Lung (tissue), 12 donors: ENCODE measurements around the gene MSH3. TPM values are rescaled to one million over a fixed set of nuclear protein-coding genes. Genes with fewer than 3 reads are reported as not detected.

ENCODE experiments used
- ATAC-seq: fragments of 200-7000 bp; cut with Tn5 transposase; one replicate; pipeline ENCODE4 v1.9.1; 2020; ENCODE audit warnings: moderate number of reproducible peaks; ENCODE audit not compliant: insufficient read depth, low FRiP score
- DNase-seq, 3 donors: peaks; one replicate each; pipeline ENCODE4 v3.0.0-alpha.2; 2013 to 2017
- H3K27ac ChIP-seq, 2 donors: one replicate each; pipeline ENCODE4 v1.5.1; 2013; ENCODE audit warnings: mild to moderate bottlenecking in 2 of 2, moderate library complexity in 2 of 2, control low read depth in 1 of 2, inconsistent platforms in 1 of 2, low read depth in 1 of 2, low read length in 1 of 2
- H3K27me3 ChIP-seq, 3 donors: one replicate each; pipeline ENCODE4 v1.5.1; 2013; ENCODE audit warnings: low read length in 2 of 3; ENCODE audit not compliant: control insufficient read depth in 3 of 3, insufficient read depth in 3 of 3
- H3K36me3 ChIP-seq, 4 donors: one replicate each; pipeline ENCODE4 v1.5.1; 2013; ENCODE audit warnings: low read length in 4 of 4, mild to moderate bottlenecking in 1 of 4, moderate library complexity in 1 of 4; ENCODE audit not compliant: control insufficient read depth in 4 of 4, insufficient read depth in 4 of 4
- H3K4me1 ChIP-seq, 5 donors: one replicate each; pipeline ENCODE4 v1.5.1; 2013; ENCODE audit warnings: low read length in 5 of 5, mild to moderate bottlenecking in 2 of 5, moderate library complexity in 1 of 5; ENCODE audit not compliant: control insufficient read depth in 5 of 5, insufficient read depth in 5 of 5
- H3K4me3 ChIP-seq: one replicate; pipeline ENCODE4 v1.5.1; 2013; ENCODE audit warnings: mild to moderate bottlenecking, control low read depth, moderate library complexity
- H3K9ac ChIP-seq, 2 donors: one replicate each; pipeline ENCODE4 v1.5.1; 2013; ENCODE audit warnings: low read length in 2 of 2, control low read depth in 1 of 2; ENCODE audit not compliant: insufficient read depth in 1 of 2
- H3K9me3 ChIP-seq, 4 donors: one replicate each; pipeline ENCODE4 v1.5.1; 2013; ENCODE audit warnings: low read length in 3 of 4, mild to moderate bottlenecking in 1 of 4, moderate library complexity in 1 of 4; ENCODE audit not compliant: control insufficient read depth in 4 of 4, insufficient read depth in 3 of 4
- CTCF ChIP-seq: IDR thresholded peaks from 2 replicates; pipeline ENCODE4 v1.5.1; 2012; ENCODE audit warnings: mild to moderate bottlenecking; ENCODE audit errors: control extremely low read depth, extremely low read depth
- WGBS, 2 donors: extraction: QIAGEN DNeasy Blood & Tissue Kit; methylation state at CpG; one replicate each; pipeline ENCODE4 v1.1.7; 2013; 5-methylcytosine and 5-hydroxymethylcytosine counted together
- polyA plus RNA-seq, 2 donors: library from polyadenylated mRNA; stranded (reverse); fragments of 200-250 nt; gene quantifications; one replicate each; pipeline ENCODE4 v1.2.1, GENCODE V29; 2013
- total RNA-seq, 2 donors: library from RNA; depleted of rRNA in 1 of 2; stranded (reverse); fragments of >200 nt in 1 of 2; gene quantifications; one replicate each; pipeline ENCODE4 v1.2.1, GENCODE V29; 2014 to 2021
- donor health status: control.
- donor health status: control.
- donor health status: Bipolar disorder and iron deficiency.
- donor health status: healthy.
- donor health status: DM: yes; HTN: yes; CAD: no.

The MSH3 gene
- total and polyA plus RNA-seq, 4 donors: 2.8 to 29.0 (median 9.6) TPM

DNA sequence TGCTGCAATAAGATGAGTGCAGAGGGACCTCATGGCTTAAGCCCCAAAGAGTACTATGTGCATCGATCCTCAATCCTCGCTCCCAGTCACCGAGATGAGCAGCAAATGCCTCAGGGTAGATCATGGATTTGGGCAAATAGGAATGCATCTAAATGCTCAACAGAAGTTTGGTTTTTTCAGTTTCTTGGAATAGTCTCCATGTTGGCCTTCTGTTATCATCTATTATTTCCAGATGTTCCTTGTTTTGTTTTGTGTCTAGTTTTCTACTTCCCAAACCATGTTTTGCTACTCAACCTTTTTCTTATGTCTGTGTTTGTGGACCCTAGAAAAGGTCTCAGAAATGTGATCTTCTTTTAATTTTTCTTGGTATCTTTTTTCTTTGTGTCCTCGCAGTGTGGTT, 262.2 kb downstream of the MSH3 start:
- no peak for ATAC-seq
- Histone ChIP-seq H3K27ac (no peak overlapping the region), H3K9me3 (peaks cover 0 to 4% (median 1%) of the 10 kb centered on the region in 4 donors), H3K9ac (no peak overlapping the region), H3K27me3 (no peaks in the 10 kb centered on the region), H3K4me1 (no peaks in the 10 kb centered on the region), H3K4me3 (no peak overlapping the region), H3K36me3 (no peaks in the 10 kb centered on the region)
- TF ChIP-seq CTCF: no peak
- no peak for DNase-seq
- 96 to 98% methylated on average over 4 of the region's 4 CpGs for WGBS, 2 donors

- DNase-seq (peak; percentile 18 to 77 (median 52)), ATAC-seq (no peak)
- no peak overlapping the region for H3K4me3 ChIP-seq
- no peaks in the 10 kb centered on the region for H3K27me3 ChIP-seq
- TF ChIP-seq CTCF: no peak
- H3K36me3 ChIP-seq: no peaks in the 10 kb centered on the region
- H3K9ac ChIP-seq: no peak overlapping the region
- H3K9me3 ChIP-seq: peaks cover 0 to under 1% (median 0%) of the 10 kb centered on the region in 4 donors
- no peaks in the 10 kb centered on the region for H3K4me1 ChIP-seq
- H3K27ac ChIP-seq: no peak overlapping the region
- 63 to 72% methylated on average over 3 of the region's 3 CpGs for WGBS, 2 donors
Measured at GRCh38 chr5:80917631-80918030, 263.2 kb downstream of the MSH3 start.

- Histone ChIP-seq H3K4me1 (no peaks in the 10 kb centered on the region), H3K27me3 (no peaks in the 10 kb centered on the region), H3K4me3 (no peak overlapping the region), H3K36me3 (no peaks in the 10 kb centered on the region), H3K9ac (no peak overlapping the region), H3K27ac (no peak overlapping the region), H3K9me3 (no peaks in the 10 kb centered on the region)
- WGBS, 2 donors: 92 to 97% methylated on average over 6 of the region's 6 CpGs
- no peak for ATAC-seq
- DNase-seq: no peak
- TF ChIP-seq CTCF: no peak
Measured at GRCh38 chr5:80919678-80920196, 265.3 kb downstream of the MSH3 start.

DNA sequence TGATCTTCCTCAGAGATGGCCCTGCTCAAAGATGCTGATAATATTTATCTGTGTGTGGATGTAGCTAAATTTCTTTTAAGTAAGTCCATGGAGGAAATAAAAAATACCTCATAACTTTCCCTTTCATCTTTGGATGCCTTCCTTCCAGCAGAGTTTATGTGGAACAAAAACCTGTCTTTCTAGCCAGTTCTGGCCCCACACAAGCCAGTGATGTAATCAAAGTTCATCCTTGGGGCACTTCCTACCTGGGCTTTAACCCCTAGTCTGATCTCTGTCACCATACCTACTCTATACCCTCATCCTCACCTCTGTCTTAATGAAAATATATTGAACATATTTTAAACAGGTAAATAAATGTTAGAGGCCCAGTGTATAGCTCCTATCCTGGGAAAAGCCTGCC, 265.9 kb downstream of the MSH3 start:
- no peaks in the 10 kb centered on the region for H3K36me3 ChIP-seq
- no peak for ATAC-seq
- TF ChIP-seq CTCF: no peak
- H3K4me3 ChIP-seq: no peak overlapping the region
- no peaks in the 10 kb centered on the region for H3K27me3 ChIP-seq
- no peaks in the 10 kb centered on the region for H3K4me1 ChIP-seq
- no peak overlapping the region for H3K9ac ChIP-seq
- H3K27ac ChIP-seq: no peak overlapping the region
- H3K9me3 ChIP-seq: no peaks in the 10 kb centered on the region
- DNase-seq: peak in 1 of 3 donors; percentile 13
